ENCODE data around the gene ZNF536.
"Not testable (repeated sequence)": the region's sequence is repeated elsewhere in the genome, so short reads cannot be mapped to it uniquely, and the experiment has no call there.

Gene ZNF536

GRCh38 chr19:30420881-30421280 lies 48.7 kb downstream of the ZNF536 start:
- DNase-seq = no peak

DNA sequence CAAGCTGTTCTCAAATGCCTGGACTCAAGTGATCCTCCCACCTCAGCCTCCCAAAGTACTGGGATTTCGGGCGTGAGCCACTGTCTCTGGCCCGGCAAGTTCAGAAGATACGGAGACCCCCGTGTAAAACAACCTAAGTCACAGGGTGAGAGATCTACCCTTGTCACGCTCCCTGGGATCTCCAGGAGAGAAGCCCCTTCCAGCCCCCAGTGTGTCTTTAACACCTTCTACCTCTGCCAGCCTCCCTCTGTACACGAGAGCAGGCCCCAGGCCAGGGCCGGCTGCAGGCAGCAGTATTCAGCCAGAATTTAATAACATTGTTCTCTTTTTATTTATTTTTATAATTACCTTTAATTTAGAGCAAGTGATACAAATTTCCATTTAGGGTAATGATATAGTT lies 49.4 kb downstream of the ZNF536 start:
- no peak for DNase-seq

DNA sequence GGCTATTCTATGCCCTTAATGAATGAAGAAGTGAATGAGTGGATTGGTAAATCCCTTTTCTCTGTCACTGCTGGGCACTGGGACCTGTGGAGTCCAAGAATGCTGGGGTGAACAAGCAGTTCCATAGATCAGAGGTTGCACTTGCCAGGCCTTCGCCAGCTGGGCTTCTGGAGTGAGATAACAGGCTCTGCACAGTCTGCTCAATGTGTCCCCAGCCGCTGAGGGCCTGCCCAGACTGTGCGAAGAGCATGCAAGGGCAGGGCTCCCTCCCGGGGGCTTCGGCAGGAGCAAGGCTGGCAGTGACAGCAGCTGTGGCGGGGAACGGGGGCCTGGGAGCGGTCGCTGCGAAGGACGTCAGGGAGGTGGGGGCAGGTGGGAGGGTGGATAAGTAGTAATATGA lies 51.3 kb downstream of the ZNF536 start:
- DNase-seq = no peak

GRCh38 chr19:30425885-30426838 lies 54.0 kb downstream of the ZNF536 start:
- no peak for DNase-seq

- DNase-seq = no peak
Measured at GRCh38 chr19:30426864-30427263, 54.7 kb downstream of the ZNF536 start.

DNA sequence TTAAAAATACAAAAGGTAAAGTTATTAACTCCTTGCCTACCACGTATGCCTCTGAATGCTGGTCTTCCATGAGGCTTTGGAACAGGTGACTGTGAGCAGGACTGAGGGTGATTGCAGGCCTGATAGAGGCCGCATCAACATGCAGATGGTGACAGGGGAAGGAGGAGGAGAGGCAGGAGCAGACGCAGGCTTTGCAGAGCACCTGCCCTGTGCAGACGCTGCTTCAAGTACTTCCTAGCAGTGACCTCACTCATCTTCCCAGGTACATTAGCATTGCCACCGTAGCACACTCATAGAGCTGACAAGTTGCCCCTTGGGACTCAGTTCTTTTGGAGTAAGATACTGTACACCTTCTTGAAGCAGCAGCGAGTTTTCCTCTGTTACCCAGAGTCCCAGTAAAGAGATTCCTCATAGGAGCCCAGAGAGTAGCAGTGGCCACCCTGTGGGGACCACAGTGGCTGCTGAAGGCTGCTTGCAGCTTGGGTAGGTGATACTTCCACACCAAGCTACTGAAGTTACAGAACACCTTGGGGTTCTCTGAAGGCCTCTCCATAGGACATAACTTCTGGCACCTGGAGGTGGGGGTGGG lies 56.0 kb downstream of the ZNF536 start:
- DNase-seq = no peak

DNA sequence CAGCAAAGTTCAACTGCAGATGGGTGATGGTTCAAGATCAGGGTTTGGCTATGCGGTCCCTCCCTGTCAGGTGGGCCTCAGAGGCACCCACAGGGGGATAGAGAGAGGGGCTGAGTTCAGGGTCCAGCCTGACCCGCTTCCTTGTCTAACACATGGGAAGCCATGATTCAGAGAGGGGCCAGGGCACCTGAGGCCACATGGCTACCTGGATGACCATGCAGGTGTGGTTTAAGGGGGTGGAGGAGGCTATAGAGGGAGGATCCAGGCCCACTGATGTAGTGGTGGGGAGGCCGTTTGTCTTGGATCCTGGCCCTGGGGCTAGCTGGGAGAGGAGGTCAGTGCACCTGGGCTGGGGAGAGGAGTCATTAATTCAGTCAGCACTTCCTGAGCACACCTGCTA lies 56.7 kb downstream of the ZNF536 start:
- no peak for DNase-seq

DNA sequence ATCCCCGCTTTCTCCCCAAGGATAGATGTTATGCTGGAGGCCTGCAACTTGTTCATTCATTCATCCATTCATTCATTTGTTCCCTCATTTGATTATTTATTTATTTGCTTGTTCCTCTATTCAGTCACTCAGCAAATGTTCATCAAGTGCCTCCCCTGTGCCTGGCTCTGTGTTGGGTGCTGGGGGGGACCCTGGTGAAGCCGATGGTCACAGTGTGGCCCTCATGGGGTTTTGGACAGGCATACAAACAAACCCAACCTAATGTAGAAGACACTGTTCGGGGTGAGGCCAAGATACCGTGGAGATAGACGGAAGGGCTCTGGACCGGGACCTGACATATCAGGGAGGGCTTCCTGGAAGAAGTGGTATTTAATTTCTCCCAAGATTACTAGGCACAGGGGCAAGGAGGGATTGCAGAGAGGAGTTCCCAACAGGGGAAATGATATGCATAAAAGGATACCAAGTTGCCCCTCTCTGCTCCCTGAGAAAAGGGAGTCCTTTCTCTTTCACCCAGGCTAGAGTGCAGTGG lies 58.1 kb downstream of the ZNF536 start:
- DNase-seq = no peak

DNA sequence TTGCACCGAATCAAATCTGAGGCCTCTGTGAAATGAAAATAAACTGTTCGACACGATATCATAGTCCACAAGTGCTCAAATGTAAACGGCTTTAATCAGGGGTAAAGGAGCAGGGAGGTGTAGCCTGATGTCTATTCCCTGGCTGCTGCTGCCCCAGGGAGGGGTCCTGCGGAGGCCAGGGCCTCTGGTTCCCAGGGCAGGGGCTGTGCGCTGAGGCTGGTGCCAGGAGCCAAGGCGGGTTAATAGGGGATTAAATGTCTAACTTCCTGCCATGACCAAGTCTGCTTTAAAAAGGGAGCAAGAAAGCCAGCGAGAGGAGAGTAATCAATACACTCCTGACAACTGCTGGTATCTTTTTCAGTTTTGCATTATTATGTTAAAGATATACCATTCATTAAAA lies 59.4 kb downstream of the ZNF536 start:
- no peak for DNase-seq

DNA sequence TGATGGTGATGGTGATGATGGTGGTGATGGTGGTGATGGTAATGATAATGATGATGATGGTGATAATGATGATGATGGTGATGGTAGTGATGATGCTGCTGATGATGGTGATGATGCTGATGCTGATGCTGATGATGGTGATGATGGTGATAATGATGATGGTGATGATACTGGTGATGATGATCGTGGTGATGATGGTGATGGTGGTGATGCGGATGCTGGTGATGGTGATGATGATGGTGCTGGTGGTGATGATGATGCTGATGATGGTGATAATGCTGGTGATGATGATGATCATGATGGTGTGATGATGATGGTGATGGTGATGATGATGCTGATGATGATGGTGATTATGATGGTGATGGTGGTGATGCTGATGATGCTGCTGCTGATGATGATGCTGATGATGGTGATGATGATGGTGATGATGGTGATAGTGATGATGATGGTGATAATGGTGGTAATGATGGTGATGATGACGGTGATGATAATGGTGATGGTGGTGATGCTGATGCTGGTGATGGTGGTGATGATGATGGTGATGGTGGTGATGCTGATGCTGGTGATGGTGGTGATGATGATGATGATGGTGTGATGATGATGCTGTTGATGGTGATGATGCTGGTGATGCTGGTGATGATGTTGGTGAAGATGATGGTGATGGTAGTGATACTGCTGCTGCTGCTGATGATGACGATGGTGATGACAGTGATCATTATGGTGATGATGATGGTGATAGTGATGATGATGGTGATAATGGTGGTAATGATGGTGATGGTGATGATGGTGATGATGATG lies 62.8 kb downstream of the ZNF536 start:
- DNase-seq = no peak

DNA sequence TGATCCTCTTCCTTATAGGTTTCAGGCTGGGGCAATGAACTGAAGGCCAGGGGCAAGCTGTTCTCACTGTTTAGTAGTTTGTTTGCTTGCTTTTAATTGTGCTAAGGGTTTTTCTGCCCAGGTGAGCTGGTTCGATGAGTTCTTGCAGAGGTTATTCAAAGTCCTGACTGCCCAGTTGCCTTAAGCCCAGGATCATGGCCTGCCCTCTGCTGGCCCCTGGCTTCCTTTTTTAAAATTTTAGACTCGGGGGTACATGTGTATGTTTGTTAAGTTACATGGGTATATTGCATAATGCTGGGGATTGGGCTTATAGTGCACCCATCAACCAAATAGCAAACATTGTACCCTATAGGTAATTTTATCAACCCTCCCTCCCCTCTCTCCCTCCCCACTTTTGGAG lies 65.7 kb downstream of the ZNF536 start:
- no peak for DNase-seq

DNA sequence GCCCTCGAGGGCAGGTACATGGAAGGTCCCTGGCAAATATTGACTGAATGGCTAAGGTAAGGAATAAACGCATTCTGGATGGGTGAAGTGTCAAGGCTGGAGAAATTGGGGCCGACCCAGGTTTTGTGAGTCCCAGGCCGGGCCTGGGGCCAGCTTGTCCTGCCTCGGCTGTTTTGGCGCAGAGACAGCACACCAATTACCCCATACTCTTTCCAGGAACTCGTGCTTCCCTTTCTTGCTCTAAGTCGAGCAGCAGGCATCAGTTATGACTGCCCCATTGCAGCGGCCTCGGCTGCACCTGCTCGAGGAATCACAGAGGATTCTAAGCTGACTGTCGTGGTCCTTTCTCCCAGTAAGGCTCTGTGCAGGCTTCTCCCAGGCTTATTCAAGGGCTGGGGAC lies 67.1 kb downstream of the ZNF536 start:
- DNase-seq = no peak

DNA sequence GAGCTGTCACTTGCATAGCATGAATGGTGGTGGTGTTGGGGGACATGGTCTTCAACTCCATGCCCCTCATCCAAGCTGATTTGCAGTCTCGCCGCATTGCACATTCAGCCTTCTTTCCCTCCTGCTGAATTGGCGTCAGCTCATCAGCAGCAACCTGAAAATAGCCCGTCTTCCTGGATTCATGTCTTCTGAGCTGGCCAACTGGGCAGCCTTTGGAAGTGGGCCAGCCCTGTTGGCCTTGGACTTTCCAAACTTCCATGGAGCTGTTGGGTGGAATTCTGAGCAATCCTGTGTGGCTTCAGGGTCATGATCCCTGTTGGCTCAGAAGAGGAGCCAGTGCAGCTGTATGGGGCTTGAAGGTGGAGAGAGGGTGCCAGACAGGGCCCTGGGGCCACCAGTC lies 68.8 kb downstream of the ZNF536 start:
- no peak for DNase-seq

DNA sequence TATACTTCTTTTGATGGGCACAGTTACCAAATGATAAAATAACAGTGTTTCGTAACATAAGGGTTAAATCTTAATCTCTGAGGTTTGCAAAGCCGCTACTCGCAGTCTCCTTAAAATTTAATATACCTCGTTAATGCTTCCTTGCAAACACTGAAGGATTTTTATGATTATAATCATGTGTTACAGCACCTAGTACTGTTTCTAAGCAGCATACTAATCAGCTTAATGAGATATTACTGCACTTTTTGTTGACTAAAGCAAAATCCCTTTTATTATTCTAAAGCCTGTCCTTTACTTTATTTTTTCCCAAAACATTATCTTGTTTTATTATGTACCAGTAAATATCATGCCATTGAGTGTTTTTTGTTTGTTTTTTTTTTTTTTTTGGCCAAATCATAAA lies 70.5 kb downstream of the ZNF536 start:
- DNase-seq = no peak

GRCh38 chr19:30443531-30444252 lies 71.5 kb downstream of the ZNF536 start:
- no peak for DNase-seq

DNA sequence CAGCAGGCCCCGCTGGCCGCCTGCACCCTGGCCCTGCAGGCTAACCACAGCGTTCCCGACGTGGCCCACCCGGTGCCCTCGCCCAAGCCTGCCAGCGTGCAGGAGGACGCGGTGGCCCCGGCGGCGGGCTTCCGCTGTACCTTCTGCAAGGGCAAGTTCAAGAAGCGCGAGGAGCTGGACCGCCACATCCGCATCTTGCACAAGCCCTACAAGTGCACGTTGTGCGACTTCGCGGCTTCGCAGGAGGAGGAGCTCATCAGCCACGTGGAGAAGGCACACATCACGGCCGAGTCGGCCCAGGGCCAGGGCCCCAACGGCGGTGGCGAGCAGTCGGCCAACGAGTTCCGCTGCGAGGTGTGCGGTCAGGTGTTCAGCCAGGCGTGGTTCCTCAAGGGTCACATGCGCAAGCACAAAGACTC lies 72.1 kb downstream of the ZNF536 start:
- DNase-seq = no peak

DNA sequence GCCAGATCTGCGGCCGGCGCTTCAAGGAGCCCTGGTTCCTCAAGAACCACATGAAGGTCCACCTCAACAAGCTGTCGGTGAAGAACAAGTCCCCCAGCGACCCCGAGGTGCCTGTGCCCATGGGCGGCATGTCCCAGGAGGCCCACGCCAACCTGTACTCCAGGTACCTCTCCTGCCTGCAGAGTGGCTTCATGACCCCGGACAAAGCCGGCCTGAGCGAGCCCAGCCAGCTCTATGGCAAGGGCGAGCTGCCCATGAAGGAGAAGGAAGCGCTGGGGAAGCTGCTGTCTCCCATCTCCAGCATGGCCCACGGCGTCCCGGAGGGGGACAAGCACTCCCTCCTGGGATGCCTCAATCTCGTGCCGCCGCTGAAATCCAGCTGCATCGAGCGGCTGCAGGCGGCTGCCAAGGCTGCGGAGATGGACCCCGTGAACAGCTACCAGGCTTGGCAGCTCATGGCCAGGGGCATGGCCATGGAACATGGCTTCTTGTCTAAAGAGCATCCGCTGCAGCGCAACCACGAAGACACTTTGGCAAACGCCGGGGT lies 72.6 kb downstream of the ZNF536 start:
- no peak for DNase-seq

- no peak for DNase-seq
Measured at GRCh38 chr19:30445385-30445784, 73.2 kb downstream of the ZNF536 start.

DNA sequence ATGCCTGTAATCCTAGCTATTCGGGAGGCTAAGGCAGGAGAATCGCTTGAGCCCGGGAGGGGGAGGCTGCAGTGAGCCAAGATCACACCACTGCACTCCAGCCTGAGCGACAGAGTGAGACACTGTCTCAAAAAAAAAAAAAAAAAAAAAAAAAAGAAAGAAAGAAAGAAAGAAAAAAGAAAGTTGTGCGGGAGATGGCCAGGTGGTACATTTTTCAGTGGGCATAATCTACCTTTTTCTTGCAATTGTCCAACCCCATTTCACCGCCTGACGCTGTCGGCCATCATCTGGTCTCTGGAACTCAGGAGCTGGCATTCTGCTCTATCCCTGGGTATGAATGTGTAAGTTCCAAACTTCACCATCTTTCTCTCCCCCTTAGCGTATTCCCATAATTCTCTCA lies 73.9 kb downstream of the ZNF536 start:
- DNase-seq = not testable (repeated sequence)

- DNase-seq = no peak
Measured at GRCh38 chr19:30446850-30447552, 74.8 kb downstream of the ZNF536 start.

- DNase-seq = no peak
Measured at GRCh38 chr19:30447553-30447870, 75.3 kb downstream of the ZNF536 start.

All from CD4-positive, alpha-beta T cell treated with Interleukin-17A for 4 hours (primary cell).